OCI-LY3 (cell line): ENCODE data around the gene NRXN3.

Experiments used
- H2AFZ ChIP-seq: fragments of 200-600, 300-600 bp; shearing (Covaris generic); 2 replicates; pipeline ENCODE4 v1.6.0; 2014; ENCODE audit warnings: antibody characterized with exemption, low read depth, low read length
- H3K27ac ChIP-seq: fragments of 200-600, 300-600 bp; sonication (generic); 2 replicates; pipeline ENCODE4 v1.5.1; 2014; ENCODE audit warnings: mild to moderate bottlenecking, low read length, moderate library complexity, mixed read lengths
- H3K27me3 ChIP-seq: fragments of 200-600, 300-600 bp; sonication (generic); 2 replicates; pipeline ENCODE4 v1.6.1; 2014; ENCODE audit warnings: low read depth, low read length, mixed read lengths
- H3K36me3 ChIP-seq: fragments of 200-600, 300-600 bp; sonication (generic); replicated peaks from 2 replicates; pipeline ENCODE3; 2014; ENCODE audit warnings: low read depth, low read length, mixed read lengths
- H3K4me1 ChIP-seq: fragments of 300-600, 200-600 bp; sonication (generic); 2 replicates; pipeline ENCODE4 v1.6.1; 2014; ENCODE audit warnings: low read length, mixed read lengths
- H3K4me2 ChIP-seq: fragments of 200-600, 300-600 bp; sonication (generic); 2 replicates; pipeline ENCODE4 v1.6.1; 2014; ENCODE audit warnings: low read length, mixed read lengths
- H3K4me3 ChIP-seq: fragments of 300-600, 200-600 bp; sonication (generic); 2 replicates; pipeline ENCODE4 v1.5.1; 2014; ENCODE audit warnings: antibody characterized with exemption, mild to moderate bottlenecking, low read length, moderate library complexity
- H3K79me2 ChIP-seq: fragments of 300-600, 200-600 bp; shearing (Covaris generic); 2 replicates; pipeline ENCODE4 v1.6.1; 2014; ENCODE audit warnings: mild to moderate bottlenecking, low read length, mixed read lengths
- H3K9ac ChIP-seq: fragments of 300-600, 200-600 bp; shearing (Covaris generic); 2 replicates; pipeline ENCODE4 v1.6.0; 2014; ENCODE audit warnings: mild to moderate bottlenecking, low read length, moderate library complexity
- H3K9me3 ChIP-seq: fragments of 200-600, 300-600 bp; shearing (Covaris generic); 2 replicates; pipeline ENCODE4 v1.6.1; 2014; ENCODE audit warnings: low read length, mixed read lengths; ENCODE audit not compliant: insufficient read depth
- H4K20me1 ChIP-seq: fragments of 200-600, 300-600 bp; sonication (generic); 2 replicates; pipeline ENCODE4 v1.6.1; 2016; ENCODE audit warnings: low read length, mixed read lengths; ENCODE audit not compliant: insufficient read depth
- CTCF ChIP-seq: fragments of 200-600, 300-600 bp; sonication (generic); IDR thresholded peaks from 2 replicates; pipeline ENCODE4 v1.5.1; 2014; ENCODE audit warnings: antibody characterized with exemption, low read length, low read depth
- EZH2phosphoT487 ChIP-seq: fragments of 200-600 bp; shearing (Covaris generic); IDR thresholded peaks from 2 replicates; pipeline ENCODE4 v1.6.1; 2018; ENCODE audit warnings: antibody characterized with exemption, mixed run types, low read depth

NRXN3 gene

DNA sequence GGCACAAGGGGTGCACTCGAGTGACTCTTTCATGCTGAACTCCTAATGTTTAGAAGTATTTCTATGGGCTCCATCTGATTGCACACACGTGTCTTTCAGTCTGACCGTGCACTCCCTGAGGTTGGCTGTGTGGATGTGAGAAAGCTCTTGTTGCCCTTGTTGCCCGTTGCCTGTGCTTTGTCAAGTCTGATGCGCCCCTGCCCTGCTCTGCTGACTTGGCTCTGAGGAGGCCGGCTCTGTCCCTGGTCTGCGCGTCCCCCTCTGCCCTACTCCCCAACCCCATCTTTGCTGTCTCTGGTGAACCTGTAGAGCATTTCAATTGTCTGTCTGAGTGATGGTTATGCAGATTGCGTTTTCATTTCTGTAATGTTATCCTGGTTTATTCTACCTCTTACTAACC is 802.3 kb downstream of the NRXN3 start:
- Histone ChIP-seq H3K9me3 (no peaks in the 10 kb centered on the region), H3K36me3 (no peaks in the 10 kb centered on the region), H3K27me3 (peaks cover 6% of the 10 kb centered on the region; the same call in 1 of the 2 replicates), H3K27ac (no peak overlapping the region), H3K4me1 (no peaks in the 10 kb centered on the region), H3K79me2 (no peaks in the 10 kb centered on the region), H3K9ac (no peak overlapping the region), H4K20me1 (no peaks in the 10 kb centered on the region), H2AFZ (no peak overlapping the region), H3K4me2 (no peak overlapping the region), H3K4me3 (no peak overlapping the region)
- TF ChIP-seq CTCF (no peak), EZH2phosphoT487 (no peak)

DNA sequence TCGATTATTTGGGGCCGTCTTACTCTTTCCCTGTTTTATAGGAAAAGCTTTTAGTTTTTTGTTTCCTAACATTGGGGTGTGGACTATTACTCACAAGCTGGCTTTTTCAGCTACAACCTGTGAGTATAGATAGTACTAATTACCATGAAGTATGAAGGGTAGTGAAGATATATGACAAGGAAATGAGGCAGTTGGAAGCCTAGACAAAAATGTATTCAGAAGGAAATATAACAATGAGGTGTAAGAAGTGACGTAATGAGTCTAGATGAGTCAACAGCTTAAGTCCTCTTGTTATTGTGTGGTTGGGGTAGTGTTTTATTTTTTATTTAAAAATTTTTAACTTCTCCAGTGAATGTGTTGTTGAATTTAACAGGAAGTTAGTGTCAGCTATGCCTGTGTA is 804.5 kb downstream of the NRXN3 start:
- Histone ChIP-seq H3K4me1 (no peaks in the 10 kb centered on the region), H2AFZ (no peak overlapping the region), H4K20me1 (no peaks in the 10 kb centered on the region), H3K79me2 (no peaks in the 10 kb centered on the region), H3K27ac (no peak overlapping the region), H3K27me3 (peaks cover 6% of the 10 kb centered on the region; the same call in 1 of the 2 replicates), H3K4me3 (no peak overlapping the region), H3K4me2 (no peak overlapping the region), H3K9me3 (no peaks in the 10 kb centered on the region), H3K9ac (no peak overlapping the region), H3K36me3 (no peaks in the 10 kb centered on the region)
- TF ChIP-seq CTCF (no peak), EZH2phosphoT487 (no peak)

GRCh38 chr14:78975734-78976133 is 805.6 kb downstream of the NRXN3 start:
- H3K27ac ChIP-seq, result no peak overlapping the region
- no peaks in the 10 kb centered on the region for H3K79me2 ChIP-seq
- H3K4me2 ChIP-seq, result no peak overlapping the region
- TF ChIP-seq CTCF, result no peak
- TF ChIP-seq EZH2phosphoT487, result no peak
- no peak overlapping the region for H3K4me3 ChIP-seq
- no peaks in the 10 kb centered on the region for H3K4me1 ChIP-seq
- peaks cover 6% of the 10 kb centered on the region; the same call in 1 of the 2 replicates for H3K27me3 ChIP-seq
- no peaks in the 10 kb centered on the region for H3K9me3 ChIP-seq
- H2AFZ ChIP-seq, result no peak overlapping the region
- no peaks in the 10 kb centered on the region for H3K36me3 ChIP-seq
- H3K9ac ChIP-seq, result no peak overlapping the region
- H4K20me1 ChIP-seq, result no peaks in the 10 kb centered on the region

DNA sequence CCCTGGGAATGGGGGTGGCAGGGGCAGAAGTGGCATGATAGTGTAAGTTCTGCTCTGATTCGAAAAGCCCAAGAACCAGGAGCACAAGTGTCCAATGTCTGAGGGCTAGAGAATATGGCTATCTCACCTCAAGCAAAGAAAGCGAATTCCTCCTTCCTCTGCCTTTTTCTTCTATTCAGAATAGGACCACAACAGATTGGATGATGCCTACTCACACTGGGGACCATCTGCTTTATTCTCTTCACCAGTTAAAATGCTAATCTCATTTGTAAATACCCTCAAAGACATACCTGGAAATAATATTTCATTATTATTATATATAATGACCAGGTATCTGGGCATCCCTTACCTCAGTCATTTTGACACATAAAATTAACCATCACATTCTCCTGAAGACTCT is 808.7 kb downstream of the NRXN3 start:
- H3K4me3 ChIP-seq, result no peak overlapping the region
- H3K27ac ChIP-seq, result no peak overlapping the region

More for the DNA sequence above, 808.7 kb downstream of the NRXN3 start:
- H3K4me2 ChIP-seq, result no peak overlapping the region
- no peaks in the 10 kb centered on the region for H3K4me1 ChIP-seq
- no peaks in the 10 kb centered on the region for H3K79me2 ChIP-seq
- no peaks in the 10 kb centered on the region for H4K20me1 ChIP-seq
- H3K36me3 ChIP-seq, result no peaks in the 10 kb centered on the region
- peaks cover 6% of the 10 kb centered on the region; the same call in 1 of the 2 replicates for H3K27me3 ChIP-seq
- no peak overlapping the region for H3K9ac ChIP-seq
- H2AFZ ChIP-seq, result no peak overlapping the region
- TF ChIP-seq EZH2phosphoT487 (no peak), CTCF (no peak)
- H3K9me3 ChIP-seq, result no peaks in the 10 kb centered on the region
